NCI-H226 (cell line): ENCODE measurements around the gene PSG7.
"Not testable (repeated sequence)": the region's sequence is repeated elsewhere in the genome, so short reads cannot be mapped to it uniquely, and the experiment has no call there.

Source experiments
- DNase-seq: peaks from one replicate; pipeline ENCODE4 v3.0.0-alpha.2; 2015

The PSG7 gene

GRCh38 chr19:42937107-42937506, at the start of gene PSG7:
Gene PSG7, minus strand, starts transcription at chr19:42937207. Its CDS starts 131 bp downstream, at chr19:42937076.
- not testable (repeated sequence) for DNase-seq

DNA sequence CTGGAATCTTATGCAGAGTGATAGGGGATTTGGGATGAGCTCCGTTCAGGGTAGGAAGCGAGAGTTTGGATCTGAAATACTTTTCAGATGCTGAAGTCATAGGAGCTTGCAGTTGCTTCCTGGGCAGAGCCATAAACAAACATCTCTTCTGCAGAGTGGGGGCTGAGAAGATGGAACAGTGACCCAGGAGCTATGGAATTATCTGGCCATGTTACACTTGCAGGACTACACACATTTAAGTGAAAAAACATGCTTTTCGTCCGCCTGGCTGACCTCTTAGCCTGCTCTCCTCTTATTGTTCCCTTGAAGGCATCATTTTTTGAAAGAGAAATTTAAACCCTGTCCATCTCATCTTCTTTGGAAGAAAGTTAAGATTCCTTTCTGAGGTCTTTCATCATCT, 48.6 kb upstream of the PSG7 start:
- no peak for DNase-seq

DNA sequence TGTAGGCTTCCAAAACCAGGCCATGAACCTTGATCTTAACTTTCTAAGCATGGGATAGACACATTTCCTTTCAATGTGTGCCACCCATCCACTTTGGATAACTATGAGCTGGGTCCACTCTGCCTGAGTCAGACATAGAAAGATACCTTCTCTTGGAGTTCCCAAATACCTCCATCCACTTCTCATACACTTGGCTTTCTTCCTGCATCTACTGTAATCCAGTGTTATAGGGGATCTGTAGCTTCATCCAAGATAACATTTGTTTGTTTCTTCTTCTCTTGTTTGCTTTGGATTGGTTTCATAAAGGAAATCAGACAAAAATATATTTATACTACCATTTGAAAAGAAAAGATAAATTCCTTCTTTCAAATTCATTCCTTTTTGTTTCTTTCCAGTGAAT, 45.1 kb upstream of the PSG7 start:
- not testable (repeated sequence) for DNase-seq

DNA sequence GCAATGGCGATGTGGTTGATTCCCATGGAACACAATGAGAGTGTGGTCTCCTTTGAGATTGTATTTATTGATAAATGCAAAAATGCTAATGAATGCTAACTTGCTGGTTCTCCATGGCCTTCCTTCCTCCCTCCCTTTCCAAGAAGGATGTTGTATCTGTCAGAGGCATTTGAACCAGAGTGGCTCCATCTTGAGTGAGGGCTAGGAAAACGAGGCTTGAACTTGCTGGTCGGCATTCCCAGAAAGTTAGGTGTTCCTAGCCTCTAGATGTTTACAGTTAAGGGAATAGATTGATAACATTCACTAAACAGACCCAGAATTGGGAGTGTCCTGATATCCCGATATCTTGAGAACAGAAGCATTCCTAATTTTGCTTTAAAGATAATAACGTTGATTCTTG, 34.4 kb upstream of the PSG7 start:
- DNase-seq = not testable (repeated sequence)

GRCh38 chr19:42965176-42965575, 28.2 kb upstream of the PSG7 start:
- DNase-seq = peak; percentile 97

DNA sequence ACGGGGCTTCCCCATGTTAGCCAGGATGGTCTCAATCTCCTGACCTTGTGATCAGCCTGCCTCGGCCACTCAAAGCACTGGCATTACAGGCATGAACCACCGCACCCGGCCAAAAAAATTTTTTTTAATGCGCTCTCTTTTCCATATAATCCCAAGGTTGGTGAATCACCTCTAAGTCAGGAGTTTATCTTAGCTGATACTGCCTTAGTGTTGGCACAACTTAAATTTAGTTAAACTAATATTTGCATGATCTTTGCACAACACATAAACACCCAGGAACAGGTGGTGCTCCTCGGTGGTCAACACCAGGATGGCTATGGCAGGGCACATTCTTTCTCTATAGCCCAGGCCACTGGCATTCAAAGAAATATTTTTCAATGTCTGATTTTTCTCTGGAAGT, 24.1 kb upstream of the PSG7 start:
- peak; percentile 85 for DNase-seq

DNA sequence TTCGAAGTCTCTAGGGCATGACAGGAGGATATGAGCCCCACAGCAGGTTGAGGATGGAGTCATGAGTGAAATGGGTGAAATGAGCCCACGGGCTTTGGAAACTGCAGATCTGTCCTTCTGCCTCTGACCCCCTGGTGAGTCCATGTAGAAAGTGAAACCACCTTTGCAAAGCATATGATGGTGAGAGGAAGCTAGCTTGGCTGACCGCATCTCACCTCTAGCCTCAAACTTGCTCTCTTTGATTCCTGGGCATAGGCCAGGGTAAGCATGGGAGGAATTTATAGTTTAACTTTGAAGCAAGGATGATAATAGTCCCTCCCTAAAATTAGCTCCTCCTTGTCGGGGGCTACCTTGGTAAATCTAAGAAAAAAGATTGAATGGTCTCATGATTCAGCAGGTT, 15.1 kb upstream of the PSG7 start:
- DNase-seq = not testable (repeated sequence)

DNA sequence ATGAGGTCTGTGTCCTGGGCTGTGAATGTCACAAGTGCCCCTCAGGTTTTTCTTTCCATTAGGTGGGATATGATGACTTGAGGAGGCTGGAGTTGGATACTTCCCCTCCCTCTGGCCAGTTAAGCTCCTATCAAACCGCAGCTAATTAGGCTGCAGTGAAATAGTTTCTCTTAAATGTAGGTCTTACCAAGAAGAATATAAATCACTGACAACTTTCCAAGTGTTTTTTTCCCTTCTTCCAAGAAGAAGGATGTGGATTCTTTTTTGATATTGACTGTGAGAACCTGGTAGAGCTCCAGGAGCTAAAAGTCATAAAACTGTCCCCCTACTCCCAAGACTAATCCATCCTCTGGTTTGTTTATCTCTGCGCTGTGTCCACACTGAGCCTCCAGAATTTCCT, 14.5 kb upstream of the PSG7 start:
- not testable (repeated sequence) for DNase-seq

- no peak for DNase-seq
Measured at GRCh38 chr19:42942187-42942789, 5.3 kb upstream of the PSG7 start.

- DNase-seq = not testable (repeated sequence)
Measured at GRCh38 chr19:42934726-42935125, 2.3 kb downstream of the PSG7 start.

DNA sequence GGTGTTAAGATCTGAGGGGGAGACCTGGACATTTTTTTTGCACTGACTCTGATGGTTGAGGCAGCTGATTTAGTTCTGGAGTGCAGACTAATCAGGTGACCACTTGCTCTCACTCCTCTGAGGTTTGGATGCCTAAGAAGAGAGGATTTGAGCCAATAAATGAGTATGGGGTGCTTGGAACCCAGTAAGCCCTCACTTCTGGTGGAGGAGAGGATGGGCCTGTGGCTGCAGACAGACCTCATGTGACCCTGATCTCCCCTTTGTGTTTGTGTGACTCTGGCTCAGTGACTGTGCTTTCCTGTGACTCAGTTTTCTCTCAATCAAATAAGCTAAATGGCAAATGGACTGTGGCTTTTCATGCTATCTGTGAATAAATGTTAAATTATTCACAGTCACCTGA, 2.8 kb downstream of the PSG7 start:
- peak; percentile 53 for DNase-seq

GRCh38 chr19:42933412-42933811, 3.6 kb downstream of the PSG7 start:
- DNase-seq = not testable (repeated sequence)

DNA sequence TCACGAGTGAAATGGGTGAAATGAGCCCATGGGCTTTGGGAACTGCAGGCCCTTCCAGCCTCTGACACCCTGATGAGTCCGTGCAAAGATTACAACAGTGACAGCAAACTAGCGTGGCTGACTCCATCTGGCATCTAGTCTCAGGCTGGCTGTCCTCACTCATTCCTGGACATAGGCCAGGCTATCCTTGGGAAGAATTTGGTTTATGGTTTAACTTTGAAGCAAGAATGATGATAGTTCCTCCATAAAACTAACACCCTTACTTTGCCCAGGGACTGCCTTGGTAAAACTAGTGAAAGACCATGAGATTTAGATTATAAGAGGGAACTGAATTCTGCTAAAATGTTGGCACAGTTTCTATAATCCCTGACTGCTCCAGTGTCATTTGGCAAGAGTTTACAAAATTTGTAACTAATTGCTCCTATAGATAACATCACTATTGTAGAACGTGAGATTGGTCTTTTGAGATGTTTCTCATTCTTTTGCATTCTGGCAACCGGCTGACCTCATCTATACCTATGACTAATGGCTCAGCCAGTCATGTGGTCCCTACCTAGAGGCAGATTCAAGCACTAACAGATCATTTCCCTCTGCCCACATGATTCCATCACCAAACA, 4.4 kb downstream of the PSG7 start:
- peak; percentile 83 for DNase-seq

- peak; percentile 59 for DNase-seq
Measured at GRCh38 chr19:42930214-42930613, 6.8 kb downstream of the PSG7 start.

GRCh38 chr19:42928896-42929295, 8.1 kb downstream of the PSG7 start:
- no peak for DNase-seq

GRCh38 chr19:42926781-42927180, 10.2 kb downstream of the PSG7 start:
- DNase-seq = no peak

DNA sequence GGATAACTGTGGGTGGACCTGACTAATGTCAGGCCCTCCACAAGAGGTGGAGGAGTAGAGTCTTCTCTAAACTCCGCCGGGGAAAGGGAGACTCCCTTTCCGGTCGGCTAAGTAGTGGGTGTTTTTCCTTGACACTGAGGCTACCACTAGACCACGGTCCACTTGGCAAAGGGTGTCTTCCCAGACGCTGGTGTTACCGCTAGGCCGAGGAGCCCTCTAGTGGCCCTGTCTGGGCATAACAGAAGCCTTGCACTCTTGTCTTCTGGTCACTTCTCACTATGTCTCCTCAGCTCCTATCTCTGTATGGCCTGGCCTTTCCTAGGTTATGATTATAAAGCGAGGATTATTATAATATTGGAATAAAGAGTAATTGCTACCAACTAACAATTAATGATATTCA, 13.9 kb downstream of the PSG7 start:
- DNase-seq = peak; percentile 62

DNA sequence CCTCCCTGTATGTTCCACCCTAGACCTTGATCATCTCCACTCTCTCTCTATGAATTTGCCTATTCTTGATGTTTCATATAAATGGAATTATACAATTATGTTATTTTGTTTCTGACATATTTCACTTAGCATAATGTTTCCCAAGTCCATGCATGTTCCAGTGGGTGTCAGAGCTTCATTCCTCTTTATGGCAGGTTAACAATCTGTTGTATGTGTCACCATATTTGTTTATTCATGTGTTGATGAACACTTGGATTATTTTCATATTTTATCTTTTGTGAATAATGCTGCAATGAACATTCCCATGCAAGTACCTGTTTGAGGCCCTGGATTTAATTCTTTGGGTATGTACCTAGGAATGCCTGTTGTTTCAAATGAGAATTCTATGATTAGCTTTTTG, 16.0 kb downstream of the PSG7 start:
- not testable (repeated sequence) for DNase-seq

- no peak for DNase-seq
Measured at GRCh38 chr19:42919757-42920079, 17.3 kb downstream of the PSG7 start.

DNA sequence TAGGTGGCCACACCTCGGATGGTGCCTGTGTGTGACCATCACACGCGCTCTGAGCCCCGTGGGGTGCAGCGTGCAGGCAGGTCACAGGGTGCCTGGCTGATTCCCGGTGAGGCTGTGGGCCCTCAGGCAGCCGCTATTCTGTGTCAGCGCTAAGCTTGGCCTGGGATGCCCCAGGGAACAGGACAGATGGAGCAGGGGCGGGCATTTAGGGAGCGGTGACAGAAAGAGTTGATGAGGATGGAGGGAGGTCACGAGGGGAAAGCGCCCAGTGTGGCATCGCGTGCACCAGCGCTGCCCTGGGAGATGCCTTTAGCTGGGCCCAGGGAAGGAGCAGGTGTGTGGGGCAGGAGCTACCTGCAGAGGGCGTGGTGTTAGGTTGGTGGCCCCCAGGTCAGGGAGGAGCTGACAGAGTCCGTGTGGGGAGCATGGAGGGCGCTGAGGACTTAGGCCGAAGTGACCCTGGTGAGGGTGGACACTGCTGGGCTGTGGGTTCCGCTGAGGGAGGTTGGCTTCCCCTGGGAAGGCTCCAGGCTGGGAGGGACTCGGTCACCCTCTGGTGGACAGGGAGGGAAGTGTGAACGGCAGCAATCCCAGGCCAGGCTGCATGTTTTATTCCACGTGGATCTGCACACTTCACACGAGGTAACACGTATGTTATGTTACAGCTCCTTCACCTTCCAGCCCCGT, 17.8 kb downstream of the PSG7 start:
- DNase-seq = not testable (repeated sequence)

- DNase-seq = not testable (repeated sequence)
Measured at GRCh38 chr19:42918377-42919069, 18.5 kb downstream of the PSG7 start.

DNA sequence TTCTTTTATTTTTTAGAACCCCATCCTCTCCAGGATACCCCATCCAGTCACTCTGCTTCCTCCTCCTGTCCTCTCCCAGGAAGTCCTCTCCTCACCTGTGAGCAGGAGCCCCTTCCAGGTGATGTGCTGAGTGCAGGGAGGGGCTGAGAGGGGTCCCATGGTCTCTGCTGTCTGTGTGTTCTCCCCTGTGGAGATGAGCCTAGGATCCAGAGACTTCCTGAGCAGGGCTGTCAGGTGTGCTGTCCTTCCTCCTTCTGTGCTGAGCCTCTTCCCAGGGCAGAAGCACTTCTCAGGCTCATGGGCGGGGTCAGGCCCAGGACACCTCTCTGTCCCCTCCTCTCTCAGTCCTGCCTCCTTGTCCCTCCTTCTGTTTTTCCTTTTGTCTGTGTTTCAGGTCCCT, 19.4 kb downstream of the PSG7 start, which contains the start of gene PSG6:
PSG6 (minus strand) TSS at position 261 of the 400 bp plus-strand sequence; CDS start at position 159, 102 bp downstream.
- not testable (repeated sequence) for DNase-seq

GRCh38 chr19:42916931-42917330, 20.1 kb downstream of the PSG7 start:
- not testable (repeated sequence) for DNase-seq

- not testable (repeated sequence) for DNase-seq
Measured at GRCh38 chr19:42913516-42913915, 23.5 kb downstream of the PSG7 start.
